SU-DHL-6 (cell line): Measurements from ENCODE around the gene CFAP251.

Source experiments
- CTCF ChIP-seq: fragments of 200-600 bp; sonication (generic); IDR thresholded peaks from one replicate; pipeline ENCODE4 v1.5.1; 2017; ENCODE audit warnings: antibody characterized with exemption, mild to moderate bottlenecking, low read length, moderate library complexity; ENCODE audit not compliant: insufficient read depth, poor library complexity, severe bottlenecking
- EZH2phosphoT487 ChIP-seq: fragments of 200-600 bp; sonication (generic), shearing (Covaris generic); conservative IDR thresholded peaks from 2 replicates; pipeline ENCODE4 v1.6.1; 2018; ENCODE audit warnings: mild to moderate bottlenecking, antibody characterized with exemption, low read length, moderate library complexity, mixed read lengths

- TF ChIP-seq CTCF (no peak), EZH2phosphoT487 (no peak)
Observed at GRCh38 chr12:121932914-121933521, 14.6 kb downstream of the CFAP251 start.
